GM12801 (cell line): ENCODE results near the gene MEPE.

Experiments
- CTCF ChIP-seq: IDR thresholded peaks from one replicate; pipeline ENCODE4 v1.5.1; 2011; ENCODE audit warnings: control low read depth; ENCODE audit not compliant: insufficient read length; ENCODE audit errors: extremely low read depth

MEPE gene, protein sequence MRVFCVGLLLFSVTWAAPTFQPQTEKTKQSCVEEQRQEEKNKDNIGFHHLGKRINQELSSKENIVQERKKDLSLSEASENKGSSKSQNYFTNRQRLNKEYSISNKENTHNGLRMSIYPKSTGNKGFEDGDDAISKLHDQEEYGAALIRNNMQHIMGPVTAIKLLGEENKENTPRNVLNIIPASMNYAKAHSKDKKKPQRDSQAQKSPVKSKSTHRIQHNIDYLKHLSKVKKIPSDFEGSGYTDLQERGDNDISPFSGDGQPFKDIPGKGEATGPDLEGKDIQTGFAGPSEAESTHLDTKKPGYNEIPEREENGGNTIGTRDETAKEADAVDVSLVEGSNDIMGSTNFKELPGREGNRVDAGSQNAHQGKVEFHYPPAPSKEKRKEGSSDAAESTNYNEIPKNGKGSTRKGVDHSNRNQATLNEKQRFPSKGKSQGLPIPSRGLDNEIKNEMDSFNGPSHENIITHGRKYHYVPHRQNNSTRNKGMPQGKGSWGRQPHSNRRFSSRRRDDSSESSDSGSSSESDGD

GRCh38 chr4:87832669-87833068, at the start of gene MEPE:
TSS of gene MEPE (plus strand) at chr4:87832969. CDS start at chr4:87834715, 1,746 bp downstream.
- TF ChIP-seq CTCF, result no peak

DNA sequence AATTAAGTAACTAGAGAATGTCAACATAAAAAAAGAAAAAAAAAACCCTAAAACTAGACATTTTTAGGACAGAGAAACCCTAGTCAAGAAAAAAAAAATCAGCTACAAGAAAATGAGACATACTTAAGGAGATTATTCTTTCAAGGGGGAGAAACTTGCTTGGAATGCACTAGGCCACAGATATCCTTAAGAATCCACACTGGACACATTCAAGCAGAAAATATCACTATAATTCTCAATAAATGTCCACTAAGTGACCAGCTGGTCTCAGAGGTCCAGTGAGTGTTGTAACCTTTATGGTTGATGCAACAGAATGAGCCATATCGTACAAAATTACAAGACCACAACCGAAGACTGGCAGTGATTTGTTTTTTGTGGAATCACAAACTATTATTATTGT, 49.0 kb upstream of the MEPE start:
- TF ChIP-seq CTCF, result no peak

GRCh38 chr4:87785731-87786509, 46.8 kb upstream of the MEPE start:
- no peak for TF ChIP-seq CTCF

GRCh38 chr4:87799301-87800113, 33.3 kb upstream of the MEPE start, which contains the start of gene IBSP:
TSS of gene IBSP (plus strand) at chr4:87799554. CDS start at chr4:87802362, 2,808 bp downstream.
- TF ChIP-seq CTCF, result no peak

DNA sequence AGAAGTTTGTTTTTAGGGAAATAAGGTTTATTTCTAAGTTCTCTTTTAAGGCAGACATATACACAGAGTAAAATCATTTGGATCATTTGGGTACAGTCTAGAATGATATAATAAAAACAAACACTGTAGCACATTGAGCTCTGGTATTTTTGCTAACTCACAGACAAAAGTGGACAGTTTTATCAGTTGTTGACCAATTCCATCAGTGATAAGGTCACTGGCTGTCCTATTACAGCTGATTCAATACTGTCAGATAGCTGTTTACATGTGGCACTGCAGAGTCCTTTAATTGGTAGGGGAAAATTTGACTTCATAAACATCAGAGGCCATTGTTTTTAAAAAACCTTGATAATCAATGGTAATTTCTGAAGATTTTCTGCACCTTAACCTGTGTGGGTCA, 29.9 kb upstream of the MEPE start:
- no peak for TF ChIP-seq CTCF

- no peak for TF ChIP-seq CTCF
These were observed 29.3 kb upstream of the MEPE start for GRCh38 chr4:87803421-87803820.

- no peak for TF ChIP-seq CTCF
These were observed 27.9 kb upstream of the MEPE start for GRCh38 chr4:87804871-87805270.
